Ishikawa (cell line): ENCODE measurements around the gene SLC24A3.

Experiments
- CEBPB ChIP-seq: IDR thresholded peaks from 2 replicates; pipeline ENCODE4 v1.6.1; 2012
- CREB1 ChIP-seq: IDR thresholded peaks from 2 replicates; pipeline ENCODE4 v1.6.1; 2012; ENCODE audit warnings: low read depth
- EGR1 ChIP-seq: IDR thresholded peaks from 2 replicates; pipeline ENCODE4 v1.6.1; 2012
- EP300 ChIP-seq: IDR thresholded peaks from 2 replicates; pipeline ENCODE4 v1.6.1; 2012; ENCODE audit warnings: borderline replicate concordance
- FOXM1 ChIP-seq: IDR thresholded peaks from 2 replicates; pipeline ENCODE4 v1.6.1; 2012; ENCODE audit warnings: low read depth, borderline replicate concordance
- MAX ChIP-seq: IDR thresholded peaks from 2 replicates; pipeline ENCODE4 v1.6.1; 2012
- NFIC ChIP-seq: IDR thresholded peaks from 2 replicates; pipeline ENCODE4 v1.6.1; 2012
- RAD21 ChIP-seq: IDR thresholded peaks from 2 replicates; pipeline ENCODE4 v1.6.1; 2012; ENCODE audit warnings: low read depth
- REST ChIP-seq: IDR thresholded peaks from 2 replicates; pipeline ENCODE4 v1.6.1; 2012; ENCODE audit warnings: low read depth, mild to moderate bottlenecking
- TAF1 ChIP-seq: IDR thresholded peaks from 2 replicates; pipeline ENCODE4 v1.6.1; 2012; ENCODE audit warnings: low read depth, mild to moderate bottlenecking
- TCF12 ChIP-seq: IDR thresholded peaks from 2 replicates; pipeline ENCODE4 v1.6.1; 2012; ENCODE audit warnings: low read depth
- TEAD4 ChIP-seq: IDR thresholded peaks from 2 replicates; pipeline ENCODE4 v1.6.1; 2012
- USF1 ChIP-seq: IDR thresholded peaks from 2 replicates; pipeline ENCODE4 v1.6.1; 2012
- YY1 ChIP-seq: IDR thresholded peaks from 2 replicates; pipeline ENCODE4 v1.6.1; 2012; ENCODE audit warnings: low read depth
- ZBTB7A ChIP-seq: IDR thresholded peaks from 2 replicates; pipeline ENCODE4 v1.6.1; 2012; ENCODE audit warnings: low read depth

SLC24A3 gene

GRCh38 chr20:19713822-19714578 is 501.6 kb downstream of the SLC24A3 start:
- no peak for TF ChIP-seq EGR1
- TF ChIP-seq MAX = no peak
- no peak for TF ChIP-seq ZBTB7A
- no peak for TF ChIP-seq TAF1
- no peak for TF ChIP-seq TEAD4
- no peak for TF ChIP-seq NFIC
- TF ChIP-seq CREB1 = no peak
- TF ChIP-seq CEBPB = no peak
- no peak for TF ChIP-seq TCF12
- no peak for TF ChIP-seq USF1
- TF ChIP-seq FOXM1 = no peak
- no peak for TF ChIP-seq EP300
- TF ChIP-seq RAD21 = no peak

- TF ChIP-seq TEAD4 (no peak), EGR1 (no peak), EP300 (no peak), MAX (no peak), USF1 (no peak), YY1 (no peak), FOXM1 (no peak), NFIC (no peak), REST (no peak), ZBTB7A (no peak), RAD21 (no peak), CREB1 (no peak), TCF12 (no peak), CEBPB (no peak), TAF1 (no peak)
These were observed 502.1 kb downstream of the SLC24A3 start for GRCh38 chr20:19714579-19714840.

- TF ChIP-seq TAF1 (no peak), REST (no peak), TEAD4 (no peak), MAX (no peak), CREB1 (no peak), USF1 (no peak), RAD21 (no peak), EGR1 (no peak), ZBTB7A (no peak), FOXM1 (no peak), YY1 (no peak), NFIC (no peak), TCF12 (no peak), CEBPB (no peak)
These were observed 503.5 kb downstream of the SLC24A3 start for GRCh38 chr20:19715986-19716385.

- TF ChIP-seq FOXM1 (no peak), TCF12 (no peak), EP300 (no peak), ZBTB7A (no peak), USF1 (no peak), MAX (no peak), NFIC (no peak), EGR1 (no peak), TAF1 (no peak), YY1 (no peak), REST (no peak), TEAD4 (no peak)
These were observed 506.4 kb downstream of the SLC24A3 start for GRCh38 chr20:19718880-19719279.
